ENCODE measurements around the gene LARP7. TPM values are rescaled to one million over a fixed set of nuclear protein-coding genes. Genes with fewer than 3 reads are reported as not detected.

The LARP7 gene
- total RNA-seq, 4 donors from 2014 or later = 28.4 to 59.4 (median 31.2) TPM

DNA sequence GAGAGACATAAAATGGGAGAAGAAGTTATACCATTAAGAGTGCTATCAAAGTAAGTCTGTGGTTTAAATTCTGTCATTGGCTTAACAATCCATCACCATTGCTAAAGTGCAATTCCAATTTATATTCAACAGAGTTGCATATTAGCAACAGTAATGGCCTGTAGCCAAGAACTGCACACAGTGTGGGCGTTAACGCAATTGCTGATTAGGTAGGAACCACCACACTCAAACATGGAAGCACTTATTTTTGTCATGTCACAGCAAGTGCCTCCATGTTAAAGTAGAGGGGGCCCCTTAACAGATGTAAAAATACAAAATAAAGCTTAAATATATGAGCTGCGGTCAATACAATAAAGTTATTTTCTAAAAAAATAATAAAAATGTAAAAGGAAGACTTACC lies 10.8 kb downstream of the LARP7 start:
- Histone ChIP-seq H3K27me3 (no peaks in the 10 kb centered on the region), H3K4me1 (no peaks in the 10 kb centered on the region), H3K36me3 (peaks cover 0 to 75% (median 0%) of the 10 kb centered on the region in 3 donors), H3K9me3 (no peaks in the 10 kb centered on the region), H3K27ac (no peak overlapping the region), H3K4me3 (no peak overlapping the region)
- no peak for DNase-seq
- TF ChIP-seq POLR2A (IDR thresholded peaks at IDR 0.05) = no peak
- TF ChIP-seq, protein P1, sequence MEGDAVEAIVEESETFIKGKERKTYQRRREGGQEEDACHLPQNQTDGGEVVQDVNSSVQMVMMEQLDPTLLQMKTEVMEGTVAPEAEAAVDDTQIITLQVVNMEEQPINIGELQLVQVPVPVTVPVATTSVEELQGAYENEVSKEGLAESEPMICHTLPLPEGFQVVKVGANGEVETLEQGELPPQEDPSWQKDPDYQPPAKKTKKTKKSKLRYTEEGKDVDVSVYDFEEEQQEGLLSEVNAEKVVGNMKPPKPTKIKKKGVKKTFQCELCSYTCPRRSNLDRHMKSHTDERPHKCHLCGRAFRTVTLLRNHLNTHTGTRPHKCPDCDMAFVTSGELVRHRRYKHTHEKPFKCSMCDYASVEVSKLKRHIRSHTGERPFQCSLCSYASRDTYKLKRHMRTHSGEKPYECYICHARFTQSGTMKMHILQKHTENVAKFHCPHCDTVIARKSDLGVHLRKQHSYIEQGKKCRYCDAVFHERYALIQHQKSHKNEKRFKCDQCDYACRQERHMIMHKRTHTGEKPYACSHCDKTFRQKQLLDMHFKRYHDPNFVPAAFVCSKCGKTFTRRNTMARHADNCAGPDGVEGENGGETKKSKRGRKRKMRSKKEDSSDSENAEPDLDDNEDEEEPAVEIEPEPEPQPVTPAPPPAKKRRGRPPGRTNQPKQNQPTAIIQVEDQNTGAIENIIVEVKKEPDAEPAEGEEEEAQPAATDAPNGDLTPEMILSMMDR (IDR thresholded peaks at IDR 0.05) = no peak

- no peak for DNase-seq
- no peak overlapping the region for H3K27ac ChIP-seq
- no peaks in the 10 kb centered on the region for H3K27me3 ChIP-seq
- H3K4me3 ChIP-seq = no peak overlapping the region
- TF ChIP-seq, protein P1 (IDR thresholded peaks at IDR 0.05) = no peak
- TF ChIP-seq POLR2A (IDR thresholded peaks at IDR 0.05) = no peak
- H3K4me1 ChIP-seq = no peaks in the 10 kb centered on the region
- H3K36me3 ChIP-seq = peaks cover 0 to 82% (median 0%) of the 10 kb centered on the region in 3 donors
- H3K9me3 ChIP-seq = no peaks in the 10 kb centered on the region
Measured at GRCh38 chr4:112648263-112649054, 11.5 kb downstream of the LARP7 start.

DNA sequence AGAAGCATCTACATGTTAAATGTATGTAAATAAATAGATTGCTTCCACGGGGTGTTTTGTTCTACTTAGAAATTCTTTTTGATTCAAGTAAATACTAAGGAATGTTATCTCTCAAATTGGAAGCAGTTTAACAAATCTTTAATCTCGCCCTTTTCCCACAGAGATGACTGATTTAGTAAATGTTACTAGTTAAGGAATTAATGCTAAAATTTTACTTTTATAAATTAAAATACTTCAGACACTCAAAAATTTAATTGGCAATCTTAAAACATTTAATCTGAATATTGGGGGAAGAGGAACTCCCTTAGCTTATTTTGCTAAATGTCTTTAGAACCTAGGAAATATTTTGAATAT lies 12.1 kb downstream of the LARP7 start:
- TF ChIP-seq, protein P1 (IDR thresholded peaks at IDR 0.05) = no peak
- no peak for TF ChIP-seq POLR2A (IDR thresholded peaks at IDR 0.05)
- no peaks in the 10 kb centered on the region for H3K27me3 ChIP-seq
- H3K27ac ChIP-seq = no peak overlapping the region
- H3K36me3 ChIP-seq = peaks cover 0 to 88% (median 0%) of the 10 kb centered on the region in 3 donors
- H3K9me3 ChIP-seq = no peaks in the 10 kb centered on the region
- no peak for DNase-seq
- H3K4me3 ChIP-seq = no peak overlapping the region
- H3K4me1 ChIP-seq = no peaks in the 10 kb centered on the region

DNA sequence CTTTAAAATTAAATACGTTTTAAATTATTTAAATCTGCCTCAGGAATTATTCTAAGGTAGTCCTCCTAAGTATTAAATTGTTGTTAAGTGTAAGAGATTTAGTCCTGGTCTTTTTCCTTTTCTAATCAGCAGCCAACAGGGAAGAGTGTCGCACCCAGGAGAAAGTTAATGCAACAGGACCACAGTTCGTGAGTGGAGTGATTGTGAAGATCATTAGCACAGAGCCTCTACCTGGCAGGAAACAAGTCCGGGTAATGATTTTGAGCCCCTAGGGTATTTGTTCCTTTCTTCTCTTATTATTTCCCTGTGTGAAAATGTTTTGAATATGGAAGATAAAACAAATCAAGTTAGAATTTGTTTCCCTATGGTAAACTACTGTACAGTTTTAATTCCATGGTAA lies 13.4 kb downstream of the LARP7 start:
- no peak for TF ChIP-seq POLR2A (IDR thresholded peaks at IDR 0.05)
- TF ChIP-seq, protein P1 (IDR thresholded peaks at IDR 0.05) = no peak
- Histone ChIP-seq H3K27ac (no peak overlapping the region), H3K27me3 (no peaks in the 10 kb centered on the region), H3K4me3 (no peak overlapping the region), H3K36me3 (peaks cover 0 to 92% (median 0%) of the 10 kb centered on the region in 3 donors), H3K9me3 (no peaks in the 10 kb centered on the region), H3K4me1 (no peaks in the 10 kb centered on the region)
- no peak for DNase-seq

- Histone ChIP-seq H3K9me3 (no peaks in the 10 kb centered on the region), H3K27ac (no peak overlapping the region), H3K27me3 (no peaks in the 10 kb centered on the region), H3K36me3 (peaks cover 0 to 93% (median 0%) of the 10 kb centered on the region in 3 donors), H3K4me3 (no peak overlapping the region), H3K4me1 (no peaks in the 10 kb centered on the region)
- TF ChIP-seq, protein P1 (IDR thresholded peaks at IDR 0.05) = no peak
- no peak for TF ChIP-seq POLR2A (IDR thresholded peaks at IDR 0.05)
- DNase-seq = no peak
Measured at GRCh38 chr4:112651641-112652040, 14.7 kb downstream of the LARP7 start.

Data from Peyer's patch (tissue), 4 donors.